PFSK-1 (cell line): ENCODE data around the gene HSPB9.

Experiments
- FOXP2 ChIP-seq: optimal IDR thresholded peaks from 2 replicates; pipeline ENCODE3; 2011; ENCODE audit warnings: borderline replicate concordance, control low read depth, inconsistent platforms; ENCODE audit not compliant: insufficient read depth; ENCODE audit errors: extremely low read length, extremely low read depth
- POLR2AphosphoS5 ChIP-seq: IDR thresholded peaks from 2 replicates; pipeline ENCODE4 v1.6.1; 2012; ENCODE audit warnings: low read depth, mild to moderate bottlenecking, control low read depth, low read length, moderate library complexity
- SIN3A ChIP-seq: IDR thresholded peaks from 2 replicates; pipeline ENCODE4 v1.6.1; 2012; ENCODE audit warnings: mild to moderate bottlenecking, low read length, moderate library complexity, borderline replicate concordance; ENCODE audit not compliant: insufficient read depth
- TAF1 ChIP-seq: IDR thresholded peaks from 2 replicates; pipeline ENCODE4 v1.6.1; 2012; ENCODE audit warnings: low read length, control low read depth, borderline replicate concordance; ENCODE audit not compliant: insufficient read depth
- TF ChIP-seq, protein P1 (sequence below), 2 experiments: IDR thresholded peaks; 2 replicates each; pipeline versions ENCODE4 v1.6.1 to v1.8.0; 2011 to 2012; ENCODE audit warnings: low read depth in 2 of 2, low read length in 2 of 2, control low read depth in 1 of 2, inconsistent platforms in 1 of 2, mild to moderate bottlenecking in 1 of 2, moderate library complexity in 1 of 2; ENCODE audit not compliant: insufficient read depth in 1 of 2

HSPB9 gene

DNA sequence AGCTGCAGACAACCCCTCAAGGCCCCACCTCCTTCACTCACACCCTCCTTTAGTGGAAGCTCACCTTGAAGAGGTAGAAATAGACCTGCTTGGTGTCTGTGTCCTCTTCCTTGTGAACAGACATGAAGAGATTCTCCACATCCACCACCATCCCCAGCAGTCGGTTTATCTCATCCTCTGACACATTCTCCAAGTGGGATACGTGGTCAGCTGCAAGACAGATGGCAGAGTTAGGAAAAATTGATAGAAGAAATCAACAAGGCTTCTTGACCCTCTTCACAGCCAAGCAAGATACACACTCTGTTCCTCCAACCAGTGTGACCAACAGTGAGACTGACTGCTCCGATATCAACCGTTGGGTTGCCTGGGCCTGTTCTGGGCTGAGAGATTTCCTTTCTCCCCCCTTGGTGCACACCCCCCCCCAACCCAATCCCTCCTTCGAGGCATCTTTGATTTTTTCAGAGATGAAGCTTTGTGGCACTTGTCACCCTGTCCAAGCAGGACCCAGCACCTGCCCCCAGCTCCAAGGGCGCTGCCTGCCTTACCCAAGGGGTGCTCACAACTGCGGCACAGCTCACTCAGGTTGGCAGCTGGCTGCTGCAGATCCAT is 2.3 kb upstream of the HSPB9 start:
- TF ChIP-seq, protein P1, sequence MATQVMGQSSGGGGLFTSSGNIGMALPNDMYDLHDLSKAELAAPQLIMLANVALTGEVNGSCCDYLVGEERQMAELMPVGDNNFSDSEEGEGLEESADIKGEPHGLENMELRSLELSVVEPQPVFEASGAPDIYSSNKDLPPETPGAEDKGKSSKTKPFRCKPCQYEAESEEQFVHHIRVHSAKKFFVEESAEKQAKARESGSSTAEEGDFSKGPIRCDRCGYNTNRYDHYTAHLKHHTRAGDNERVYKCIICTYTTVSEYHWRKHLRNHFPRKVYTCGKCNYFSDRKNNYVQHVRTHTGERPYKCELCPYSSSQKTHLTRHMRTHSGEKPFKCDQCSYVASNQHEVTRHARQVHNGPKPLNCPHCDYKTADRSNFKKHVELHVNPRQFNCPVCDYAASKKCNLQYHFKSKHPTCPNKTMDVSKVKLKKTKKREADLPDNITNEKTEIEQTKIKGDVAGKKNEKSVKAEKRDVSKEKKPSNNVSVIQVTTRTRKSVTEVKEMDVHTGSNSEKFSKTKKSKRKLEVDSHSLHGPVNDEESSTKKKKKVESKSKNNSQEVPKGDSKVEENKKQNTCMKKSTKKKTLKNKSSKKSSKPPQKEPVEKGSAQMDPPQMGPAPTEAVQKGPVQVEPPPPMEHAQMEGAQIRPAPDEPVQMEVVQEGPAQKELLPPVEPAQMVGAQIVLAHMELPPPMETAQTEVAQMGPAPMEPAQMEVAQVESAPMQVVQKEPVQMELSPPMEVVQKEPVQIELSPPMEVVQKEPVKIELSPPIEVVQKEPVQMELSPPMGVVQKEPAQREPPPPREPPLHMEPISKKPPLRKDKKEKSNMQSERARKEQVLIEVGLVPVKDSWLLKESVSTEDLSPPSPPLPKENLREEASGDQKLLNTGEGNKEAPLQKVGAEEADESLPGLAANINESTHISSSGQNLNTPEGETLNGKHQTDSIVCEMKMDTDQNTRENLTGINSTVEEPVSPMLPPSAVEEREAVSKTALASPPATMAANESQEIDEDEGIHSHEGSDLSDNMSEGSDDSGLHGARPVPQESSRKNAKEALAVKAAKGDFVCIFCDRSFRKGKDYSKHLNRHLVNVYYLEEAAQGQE (IDR thresholded peaks at IDR 0.05; ENCODE audit: insufficient read depth in 1 of 2, low read depth in 2 of 2, low read length in 2 of 2): no peak
- TF ChIP-seq SIN3A (no peak), TAF1 (no peak), POLR2AphosphoS5 (no peak), FOXP2 (no peak)

DNA sequence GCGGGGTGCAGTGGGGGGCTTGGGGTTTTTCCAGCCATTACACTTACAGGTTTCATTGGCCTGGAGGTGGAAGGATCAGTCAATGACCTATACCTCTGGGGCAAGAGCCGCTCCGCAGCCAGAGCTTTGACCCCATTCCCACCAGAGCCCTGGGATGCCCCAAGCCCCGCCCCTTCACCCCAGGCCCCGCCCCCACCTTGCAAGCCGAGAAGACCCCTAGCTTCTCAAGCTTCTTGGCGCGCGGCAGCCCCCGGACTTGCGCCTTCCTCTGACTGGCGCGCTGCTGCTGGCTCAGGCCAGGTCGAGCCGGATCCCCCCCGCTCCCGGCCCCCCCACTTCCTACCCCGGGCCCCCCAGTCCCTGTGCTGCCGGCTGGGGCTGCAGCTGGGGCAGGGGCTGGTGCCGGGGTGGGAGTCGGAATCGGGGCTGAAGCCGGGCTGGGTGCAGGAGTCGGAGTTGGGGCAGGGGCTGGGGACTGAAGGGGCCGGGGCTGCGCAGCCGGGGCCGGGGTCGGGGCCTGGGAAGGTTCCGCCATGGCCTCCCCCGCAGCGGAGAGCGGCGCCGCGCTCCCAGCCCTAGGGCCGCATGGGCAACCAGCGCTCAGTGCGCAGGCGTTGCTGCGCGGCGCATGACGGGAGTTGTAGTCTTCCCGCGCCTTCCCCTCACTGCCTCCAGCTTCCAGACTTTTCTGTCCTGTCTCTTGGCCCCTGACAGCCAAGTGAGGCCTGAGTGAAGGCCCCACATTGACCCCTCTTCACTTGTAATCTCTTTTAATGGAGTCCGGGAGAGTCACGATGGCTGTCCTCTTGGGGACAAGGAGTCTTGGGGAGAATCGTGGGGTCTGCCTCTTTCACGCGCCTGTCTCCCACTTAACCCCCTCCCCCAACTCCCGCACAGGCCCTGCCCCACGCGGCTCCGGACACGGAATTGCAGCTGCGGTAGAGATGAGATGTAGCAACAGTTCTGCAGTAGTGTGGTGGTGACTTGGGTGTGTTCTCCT is 1.5 kb upstream of the HSPB9 start, which contains the start of gene KAT2A:
KAT2A (minus strand) TSS at position 598 of the 1,000 bp plus-strand sequence; CDS start at position 535, 63 bp downstream.
- no peak for TF ChIP-seq SIN3A
- peak; percentile 85 for TF ChIP-seq POLR2AphosphoS5
- TF ChIP-seq, protein P1 (IDR thresholded peaks at IDR 0.05; ENCODE audit: insufficient read depth in 1 of 2, low read depth in 2 of 2, low read length in 2 of 2): no peak
- TF ChIP-seq TAF1: 0 out of 2 replicates have a peak, but pooled peaks have one; percentile 41
- peak; percentile 69 for TF ChIP-seq FOXP2

DNA sequence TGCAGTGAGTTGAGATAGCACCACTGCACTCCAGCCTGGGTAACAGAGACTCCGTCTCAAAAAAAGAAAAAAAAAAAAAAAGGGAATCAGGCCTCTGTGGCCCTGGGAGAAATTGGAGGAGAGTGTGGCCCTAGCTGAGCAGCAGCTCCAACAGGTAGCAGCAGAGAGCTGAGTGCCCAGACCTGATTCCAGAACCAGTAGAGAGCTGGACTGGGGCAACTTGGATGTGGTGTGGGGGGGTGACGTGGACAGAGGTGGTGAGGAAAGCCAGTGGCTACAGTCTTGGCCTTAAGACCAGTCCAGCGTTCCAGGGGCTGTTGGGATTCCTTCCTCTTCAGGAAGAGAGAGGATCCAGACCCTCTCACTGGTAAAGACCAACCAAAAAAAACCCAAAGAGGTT is 1.7 kb downstream of the HSPB9 start:
- TF ChIP-seq POLR2AphosphoS5 (no peak), FOXP2 (no peak)

DNA sequence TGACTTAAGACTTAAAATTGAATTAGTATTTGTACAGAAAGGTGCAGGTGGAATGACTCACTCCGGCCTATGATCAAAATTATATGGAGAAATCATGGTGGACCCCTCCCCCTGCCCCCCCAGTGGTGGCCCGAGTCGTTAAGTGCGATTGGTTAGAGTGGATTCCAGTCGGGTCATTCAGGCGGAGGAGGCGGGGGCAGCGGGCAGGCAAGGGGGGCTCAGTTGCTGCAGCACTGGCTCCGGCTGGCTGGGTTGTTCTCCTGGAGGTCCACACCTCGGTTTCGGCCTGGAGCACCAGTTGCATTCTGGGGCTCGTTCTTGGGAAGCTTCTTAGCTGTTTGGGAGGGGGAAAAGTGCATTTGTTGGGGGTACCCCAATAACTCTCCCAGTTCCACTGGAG is 3.0 kb downstream of the HSPB9 start:
- TF ChIP-seq, protein P1 (IDR thresholded peaks at IDR 0.05; ENCODE audit: insufficient read depth in 1 of 2, low read depth in 2 of 2, low read length in 2 of 2): no peak
- TF ChIP-seq SIN3A: no peak
- TF ChIP-seq TAF1: no peak
- TF ChIP-seq POLR2AphosphoS5: no peak
- no peak for TF ChIP-seq FOXP2

DNA sequence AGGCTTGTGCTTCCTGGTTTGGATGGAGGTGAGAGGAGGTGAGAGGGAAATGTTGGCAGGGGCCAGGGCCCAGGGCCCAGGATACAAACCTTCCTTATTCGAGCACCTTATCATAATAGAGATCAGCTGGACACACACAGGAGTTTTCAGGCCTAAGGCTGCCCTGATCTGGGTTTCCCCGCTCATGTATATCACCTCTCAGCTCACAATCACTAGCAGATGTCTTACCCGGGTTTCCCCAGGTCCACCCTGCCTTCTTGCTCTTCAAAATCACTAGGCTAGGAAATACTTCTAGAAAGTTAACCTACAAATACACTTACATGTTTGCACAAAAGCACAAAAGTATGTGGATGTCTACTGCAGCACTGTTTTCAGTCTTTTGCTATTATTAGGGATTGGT is 4.2 kb downstream of the HSPB9 start:
- TF ChIP-seq POLR2AphosphoS5: no peak

DNA sequence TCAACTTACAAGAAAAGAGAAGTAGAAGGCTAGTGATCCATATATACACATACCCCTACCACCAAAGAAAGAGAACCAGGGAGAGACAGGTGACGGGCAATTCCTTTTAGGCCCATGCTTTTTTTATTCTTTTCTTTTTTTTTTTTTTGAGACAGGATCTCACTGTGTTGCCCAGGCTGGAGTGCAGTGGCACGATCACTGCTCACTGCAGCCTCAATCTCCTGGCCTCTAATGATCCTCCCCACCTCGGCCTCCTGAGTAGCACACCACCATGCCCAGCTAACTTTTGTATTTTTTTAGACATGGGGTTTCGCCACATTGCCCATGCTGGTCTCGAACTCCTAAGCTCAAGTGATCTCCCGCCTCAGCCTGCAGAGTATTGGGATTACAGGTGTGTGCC is 4.8 kb downstream of the HSPB9 start:
- TF ChIP-seq FOXP2: no peak
